HG03025 (cell line): ENCODE results near the gene SH3BP4.

Experiments
- ATAC-seq: cut with Tn5 transposase; IDR thresholded peaks from one replicate; pipeline ENCODE4 v1.9.1; 2021; ENCODE audit warnings: mild to moderate bottlenecking, moderate library complexity; ENCODE audit not compliant: unreplicated experiment, low FRiP score

Gene SH3BP4

DNA sequence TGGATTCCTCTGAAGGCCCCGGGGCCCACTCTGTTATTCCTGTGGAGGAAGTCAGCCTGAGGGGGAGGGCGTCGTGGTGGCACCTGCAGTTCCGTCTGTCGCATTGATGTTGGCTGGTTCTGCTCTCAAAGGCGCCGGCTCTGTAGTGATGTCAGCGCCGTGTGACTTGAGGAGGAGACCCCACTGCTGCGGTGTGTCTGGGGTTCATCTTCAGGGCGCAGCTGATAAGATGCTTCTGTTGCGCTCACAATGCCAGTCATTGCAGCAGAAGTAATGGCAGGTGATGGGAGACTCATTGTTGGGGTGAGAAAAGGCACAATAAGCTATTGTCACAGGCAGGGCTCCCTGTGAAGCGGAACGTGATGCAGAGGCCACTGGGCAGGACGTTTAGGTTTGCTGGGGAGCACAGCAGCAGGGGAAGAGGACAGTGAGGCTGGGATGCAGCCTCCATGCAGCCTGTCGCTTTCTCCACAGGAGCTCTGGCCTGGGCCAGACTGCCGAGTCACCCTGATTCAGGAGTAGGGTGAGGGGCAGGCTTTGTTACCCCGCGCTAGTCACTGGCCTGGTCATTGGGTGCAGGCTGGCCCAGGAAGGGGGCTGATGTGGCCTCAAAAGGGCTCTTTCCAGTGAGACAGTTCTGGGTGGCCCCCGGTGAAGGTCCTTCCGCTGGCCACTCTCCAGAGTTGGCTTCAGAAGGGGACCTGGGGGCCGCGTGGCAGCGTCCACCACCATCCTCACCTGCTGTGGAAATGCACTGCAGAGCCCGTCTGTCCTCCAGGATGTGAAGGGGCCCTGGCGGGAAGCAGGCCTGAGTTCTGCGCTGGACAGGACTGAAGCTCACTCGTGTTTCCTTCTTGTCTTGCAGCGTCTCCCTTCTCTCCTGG, 42.9 kb downstream of the SH3BP4 start:
- no peak for ATAC-seq

DNA sequence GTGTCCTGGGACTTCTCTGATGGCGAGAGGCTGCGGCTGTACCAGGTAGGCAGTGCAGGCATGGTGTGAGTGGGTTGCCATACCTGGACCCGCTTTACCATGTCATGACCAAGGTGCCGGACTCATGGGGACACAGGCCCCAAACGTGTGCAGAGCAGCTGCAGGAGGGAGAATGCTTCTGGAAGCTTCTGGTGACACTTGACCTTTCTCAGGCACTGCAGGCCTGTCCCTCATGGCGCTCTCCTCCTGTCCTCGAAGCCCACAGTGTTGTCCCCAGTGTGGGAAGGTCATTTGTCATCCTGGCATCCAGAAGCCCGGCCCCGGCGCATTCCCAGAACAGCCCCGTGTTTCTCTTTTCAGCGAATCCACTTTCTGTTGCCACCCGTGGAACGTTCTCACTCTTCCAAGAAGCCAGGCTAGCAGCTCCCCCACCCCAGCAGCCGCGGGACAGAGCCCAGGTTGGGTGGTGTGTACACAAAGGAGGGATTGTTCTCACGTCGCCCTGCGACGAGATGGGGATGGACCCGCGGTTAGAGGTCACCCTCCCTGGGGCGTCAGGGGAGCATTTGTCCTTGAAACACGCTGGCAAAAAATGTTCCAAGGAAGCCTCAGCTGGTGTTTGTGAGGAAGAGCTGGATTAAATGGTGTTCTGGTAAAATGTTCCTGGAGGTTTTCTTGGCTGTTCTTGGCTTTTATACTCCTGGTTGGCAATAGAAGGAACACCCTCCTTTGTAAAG, 43.7 kb downstream of the SH3BP4 start:
- ATAC-seq: no peak

DNA sequence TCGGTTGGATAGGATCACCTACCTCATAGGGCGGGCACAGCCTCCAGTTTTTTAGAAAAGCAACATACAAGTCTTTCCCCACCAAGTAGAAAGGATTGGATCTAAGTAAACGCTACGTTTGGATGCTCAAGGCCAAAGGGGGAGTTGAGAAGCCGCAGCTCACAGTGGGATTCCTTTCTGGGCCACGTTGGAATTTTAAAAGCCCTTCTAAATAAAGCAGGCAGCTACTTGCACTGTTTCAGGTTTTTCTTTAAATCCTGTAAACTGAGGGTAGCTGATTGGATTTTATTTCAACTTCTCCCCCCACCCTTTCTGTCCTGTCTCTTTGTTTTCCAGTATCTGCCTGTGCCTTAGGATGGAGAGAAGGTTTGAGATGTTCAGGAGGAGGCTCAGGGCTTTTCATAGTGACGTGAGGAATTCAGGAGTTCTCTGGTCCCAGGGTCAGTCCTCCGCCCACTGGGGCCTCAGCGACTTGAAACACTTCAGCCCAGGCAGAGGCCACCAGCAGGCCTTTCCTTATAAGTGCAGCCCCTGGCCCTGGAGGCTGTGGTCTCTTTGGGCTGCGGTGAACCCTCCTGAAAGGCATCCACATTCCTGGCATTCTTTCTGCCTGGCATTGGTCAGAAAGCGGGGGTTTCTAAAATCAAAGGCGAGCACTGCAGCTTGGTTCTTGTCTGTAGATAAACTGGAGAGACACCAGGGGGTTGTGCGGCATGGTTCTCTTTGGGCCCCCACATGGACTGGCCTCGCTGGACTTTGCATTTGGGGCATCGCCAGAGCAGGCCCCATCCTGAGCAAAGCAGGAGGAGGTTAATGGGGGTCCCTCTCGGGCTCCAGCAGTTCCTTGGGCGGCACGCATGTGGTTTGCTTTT, 44.5 kb downstream of the SH3BP4 start:
- no peak for ATAC-seq

DNA sequence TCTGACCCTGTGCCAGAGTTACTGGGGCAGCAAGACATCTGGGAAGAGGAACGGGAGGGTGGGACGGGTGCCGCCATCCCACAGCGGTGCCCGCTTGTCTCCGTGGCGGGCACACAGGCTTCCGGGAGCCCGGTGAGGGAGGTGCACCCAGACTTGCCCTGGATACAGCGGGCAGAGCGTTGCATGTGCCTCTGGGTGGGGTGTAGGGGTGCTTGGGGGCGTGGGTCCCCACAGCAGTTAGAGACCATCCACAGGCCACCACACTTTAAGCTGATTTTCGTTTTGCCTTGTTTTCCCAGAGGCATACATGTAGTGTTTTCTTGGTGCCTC, 45.1 kb downstream of the SH3BP4 start:
- no peak for ATAC-seq

DNA sequence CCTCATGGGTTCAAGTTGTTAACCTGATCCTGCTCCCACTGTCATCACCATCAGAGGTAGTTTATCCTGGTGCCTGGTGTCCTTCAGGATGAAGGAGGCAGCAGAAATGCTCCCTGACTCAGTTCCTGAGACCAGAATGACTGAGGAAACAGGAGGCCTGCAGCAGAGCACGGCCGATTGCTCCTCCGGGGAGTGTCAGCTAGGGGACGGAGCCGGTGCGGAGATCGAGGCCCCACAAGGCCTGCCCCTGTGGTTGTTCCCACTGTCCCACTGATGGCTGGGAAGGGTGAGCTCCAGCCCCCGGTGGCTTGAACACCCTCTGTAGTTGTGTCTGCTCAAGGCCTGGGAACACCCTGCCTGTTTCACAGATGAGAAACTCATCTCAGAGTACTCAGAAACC, 45.6 kb downstream of the SH3BP4 start:
- no peak for ATAC-seq

DNA sequence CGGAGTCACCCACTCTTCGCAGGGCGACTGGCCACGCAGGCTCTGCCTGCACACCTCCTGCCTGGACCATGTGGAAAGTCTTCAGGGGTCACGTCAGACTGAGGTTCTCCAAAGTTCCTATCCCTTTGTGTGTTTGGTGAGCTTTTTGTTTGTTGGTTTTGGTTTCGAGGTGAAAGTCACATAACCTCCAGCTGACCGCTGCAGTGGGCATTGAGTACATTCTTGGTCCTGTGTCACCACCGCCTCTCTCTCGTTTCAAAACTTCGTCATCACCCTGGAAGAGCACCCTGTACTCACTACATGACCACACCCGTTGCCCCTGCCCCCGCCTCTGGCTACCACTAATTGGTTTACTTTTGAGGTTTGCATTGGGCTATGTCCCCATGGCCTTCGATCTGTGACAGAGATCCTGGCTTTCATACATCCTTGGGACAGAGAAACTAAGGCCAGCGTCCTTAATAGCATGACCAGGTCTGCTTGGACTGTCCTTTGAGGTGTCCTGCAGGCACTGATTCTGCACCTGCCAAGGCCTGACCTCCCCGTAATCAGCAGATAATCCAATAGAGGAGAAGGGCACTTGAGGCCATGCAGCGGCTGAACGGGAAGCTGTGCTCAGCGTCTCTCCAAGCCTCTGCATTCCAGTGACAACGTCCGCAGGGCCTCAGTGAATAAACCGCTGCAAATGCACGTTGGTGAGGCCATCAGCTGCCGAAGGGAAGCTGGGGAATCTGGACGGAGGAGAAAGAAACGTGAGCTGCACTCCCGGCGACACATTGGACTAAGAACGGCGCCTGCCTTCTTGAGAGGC, 46.8 kb downstream of the SH3BP4 start:
- no peak for ATAC-seq

DNA sequence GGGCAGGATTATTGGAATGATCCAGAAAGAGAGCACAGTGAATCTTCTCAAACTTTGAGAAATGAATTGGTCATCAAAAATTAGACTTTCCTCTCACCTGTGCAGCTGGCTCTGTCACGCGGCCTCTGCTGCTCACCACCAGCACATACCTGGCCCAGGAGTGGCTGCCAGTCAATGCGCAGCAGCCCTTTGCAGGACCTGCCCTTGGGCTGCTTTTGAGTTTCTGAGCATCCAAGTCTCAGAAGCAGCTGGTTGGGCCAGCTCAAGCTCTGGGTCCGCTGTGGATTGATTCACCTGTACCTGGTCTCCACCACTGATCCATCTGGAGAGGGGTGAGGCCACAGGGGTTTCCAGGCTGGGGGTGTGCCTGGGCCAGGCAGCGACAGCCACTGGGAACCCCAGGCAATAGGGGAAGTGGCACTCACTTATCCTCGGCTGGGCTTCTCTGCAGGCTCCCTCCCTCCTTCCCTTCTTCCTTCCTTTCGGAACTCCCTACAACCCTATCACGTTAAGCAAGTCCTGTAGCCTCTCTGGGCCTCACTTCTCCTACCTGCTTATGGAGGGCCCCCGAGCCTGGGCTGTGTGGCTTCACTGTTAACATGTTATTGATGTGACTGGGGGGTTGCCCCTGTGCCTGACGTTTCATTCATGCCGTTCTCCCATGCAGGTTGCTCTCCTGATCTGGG, 48.1 kb downstream of the SH3BP4 start:
- ATAC-seq: no peak

DNA sequence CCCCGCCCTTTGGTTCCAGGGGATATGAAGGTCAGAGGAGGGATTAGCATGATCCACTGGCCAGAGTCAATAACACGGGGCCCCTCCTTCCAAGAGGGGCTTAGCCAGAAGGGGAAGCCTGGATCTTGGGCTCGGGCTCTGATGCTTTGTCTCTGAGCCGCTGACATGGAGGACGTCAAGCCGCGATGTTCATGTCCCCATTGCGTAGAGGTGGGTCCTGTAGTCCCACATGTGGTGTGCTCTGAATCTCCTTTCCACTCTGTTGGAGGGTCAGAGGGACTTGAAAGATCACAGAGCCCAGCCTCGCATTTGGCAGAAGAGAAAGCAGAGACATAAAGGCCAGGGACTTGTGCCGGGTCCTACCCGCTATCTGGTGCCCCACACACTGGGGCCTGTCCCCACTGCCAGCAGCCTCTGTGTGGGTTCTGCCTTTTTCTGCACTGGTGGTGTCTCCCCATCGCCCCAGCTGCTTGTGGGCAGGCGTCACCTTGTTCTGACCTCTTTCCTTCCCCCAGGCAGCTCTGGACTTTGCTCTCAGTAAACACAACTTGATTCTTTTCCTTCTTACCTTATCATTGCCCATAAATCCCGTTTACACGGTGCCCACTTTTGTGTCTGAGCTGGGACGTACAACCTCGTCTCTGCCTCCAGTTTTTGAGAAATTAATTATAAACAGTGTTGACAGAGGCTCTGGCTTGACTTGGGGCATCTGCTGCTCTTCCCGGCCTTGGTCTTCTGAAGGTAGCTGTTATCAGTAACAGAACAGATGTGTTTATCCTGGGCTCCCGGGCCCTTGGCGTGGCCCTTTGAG, 48.8 kb downstream of the SH3BP4 start:
- ATAC-seq: no peak

DNA sequence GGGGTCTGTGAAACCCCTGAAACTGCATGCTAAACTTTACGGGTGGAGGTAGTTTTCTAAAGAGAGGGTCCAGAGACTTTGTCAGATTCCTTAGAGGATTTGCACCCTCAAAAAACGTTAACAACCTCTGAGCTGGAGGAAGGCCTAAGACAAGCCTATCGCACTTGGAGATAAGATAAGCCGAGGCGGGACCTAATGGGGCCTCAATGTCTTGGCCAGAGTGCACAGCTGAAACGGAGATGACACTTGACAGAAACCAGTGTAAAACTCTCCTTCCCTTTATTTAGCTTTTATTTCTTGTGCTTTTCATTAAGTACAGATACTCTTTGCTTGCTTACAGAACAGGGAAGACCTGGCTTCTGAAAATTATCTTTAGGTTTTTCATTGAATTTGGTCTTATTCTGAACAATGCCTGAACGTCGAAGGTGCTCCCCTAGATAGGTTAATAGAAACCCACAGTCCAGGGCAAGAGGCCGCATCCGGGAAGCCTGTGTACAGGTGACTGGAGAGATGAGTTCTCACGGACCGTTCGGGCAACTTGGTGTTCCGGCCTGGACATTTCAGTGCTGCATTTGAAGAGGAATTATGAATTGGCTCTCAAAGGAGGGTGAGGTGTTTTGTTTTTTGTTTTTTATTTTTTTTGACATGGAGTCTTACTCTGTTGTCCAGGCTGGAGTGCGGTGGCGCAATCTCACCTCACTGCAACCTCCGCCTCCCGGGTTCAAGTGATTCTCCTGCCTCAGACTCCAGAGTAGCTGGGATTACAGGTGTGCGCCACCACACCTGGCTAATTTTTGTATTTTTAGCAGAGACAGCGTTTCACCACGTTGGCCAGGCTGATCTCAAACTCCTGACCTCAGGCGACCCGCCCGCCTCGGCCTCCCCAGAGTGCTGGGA, 49.7 kb downstream of the SH3BP4 start:
- ATAC-seq: no peak

DNA sequence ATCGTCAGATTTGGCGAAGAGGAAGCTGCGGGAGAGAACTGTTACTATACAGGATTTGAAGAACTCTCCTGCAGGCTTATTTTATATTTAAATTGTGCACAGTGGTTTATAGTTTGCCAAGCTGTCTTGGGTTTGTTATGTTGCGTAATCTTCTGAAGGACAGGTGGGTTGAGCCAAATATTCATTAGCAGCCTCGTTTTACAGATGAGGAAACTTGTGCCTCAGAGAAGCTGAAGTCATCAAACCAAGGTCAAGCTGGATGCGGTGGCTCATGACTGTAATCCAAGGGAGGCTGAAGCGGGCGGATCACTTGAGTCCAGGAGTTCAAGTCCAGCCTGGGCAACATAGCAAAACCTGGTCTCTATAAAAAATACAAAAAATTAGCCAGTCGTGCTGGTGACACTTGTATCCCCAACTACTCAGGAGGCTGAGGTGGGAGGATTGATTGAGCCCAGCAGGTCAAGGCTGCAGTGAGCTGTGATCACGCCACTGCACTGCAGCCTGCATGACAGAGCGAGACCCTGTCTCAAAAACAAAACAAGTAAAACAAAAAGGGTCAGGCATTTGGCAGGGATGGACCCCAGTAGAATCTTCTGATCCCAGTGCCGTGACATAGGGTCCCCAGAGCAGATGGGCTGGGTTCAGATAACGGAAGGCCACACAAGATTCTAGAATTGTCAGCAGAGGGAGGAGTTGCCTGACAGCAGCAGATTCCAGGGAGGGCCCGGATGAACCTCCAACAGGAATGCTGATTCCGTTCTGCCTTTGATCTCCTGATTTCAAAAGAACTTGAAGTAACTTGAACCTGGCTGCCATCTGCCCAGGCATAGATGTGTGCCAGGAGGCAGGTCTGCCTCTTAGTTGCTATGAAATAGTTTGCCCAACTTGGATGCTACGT, 50.6 kb downstream of the SH3BP4 start:
- no peak for ATAC-seq

DNA sequence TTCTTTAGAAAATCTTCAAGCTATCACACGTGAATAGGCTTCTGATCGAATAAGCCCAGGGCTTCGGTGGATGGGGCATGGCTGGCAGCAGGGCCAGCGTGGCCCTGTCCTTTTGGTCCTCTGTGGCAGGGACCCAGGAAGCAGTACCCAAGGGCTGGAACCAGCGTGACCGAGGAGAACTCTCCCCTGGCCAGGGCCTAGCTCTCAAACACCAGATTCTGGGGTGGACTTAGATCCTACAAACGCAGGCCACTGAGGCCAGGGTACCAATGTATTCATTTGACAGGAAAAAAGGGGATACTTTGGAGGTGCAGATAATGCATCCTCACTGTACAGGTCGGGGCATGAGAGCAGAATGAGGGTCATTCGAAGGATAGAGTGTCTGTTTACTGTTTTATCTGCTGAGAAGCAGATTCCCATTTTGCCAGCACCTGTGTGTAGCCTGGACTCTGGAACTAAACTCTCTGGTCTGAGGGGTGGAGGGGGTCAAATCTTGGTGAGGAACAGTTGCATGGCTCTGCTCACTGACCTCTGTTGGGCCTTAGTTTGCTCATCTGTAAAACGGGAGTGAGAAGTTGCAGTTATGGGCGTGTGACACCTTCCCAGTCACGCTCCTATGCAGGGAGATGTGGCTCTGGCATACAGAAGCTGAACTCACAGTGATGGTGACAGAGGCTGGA, 51.4 kb downstream of the SH3BP4 start:
- no peak for ATAC-seq

DNA sequence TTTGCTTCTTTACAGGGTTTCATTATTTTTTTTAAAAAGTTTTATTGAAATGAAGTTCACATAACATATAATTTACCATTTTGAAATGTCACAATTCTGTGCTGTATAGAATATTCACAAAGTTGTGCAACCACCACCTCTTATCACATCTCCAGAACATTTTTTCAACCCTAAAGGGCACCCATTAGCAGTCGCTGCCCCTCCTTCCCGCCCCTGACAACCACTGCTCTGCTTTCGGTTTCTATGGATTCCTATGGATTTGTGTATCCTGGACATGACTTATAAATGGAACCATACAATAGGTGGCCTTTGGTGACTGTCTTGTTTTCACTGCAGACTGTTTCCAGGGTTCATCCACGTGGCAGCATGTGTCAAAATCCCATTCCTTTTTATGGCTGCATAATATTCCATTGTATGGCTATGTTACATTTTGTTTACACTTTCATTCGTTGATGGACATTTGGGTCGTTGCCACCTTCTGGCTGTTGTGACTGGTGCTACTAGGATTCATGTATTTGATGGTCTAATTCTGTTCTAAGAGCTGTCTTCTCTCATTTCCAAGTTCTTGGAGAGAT, 52.6 kb downstream of the SH3BP4 start:
- ATAC-seq: no peak

DNA sequence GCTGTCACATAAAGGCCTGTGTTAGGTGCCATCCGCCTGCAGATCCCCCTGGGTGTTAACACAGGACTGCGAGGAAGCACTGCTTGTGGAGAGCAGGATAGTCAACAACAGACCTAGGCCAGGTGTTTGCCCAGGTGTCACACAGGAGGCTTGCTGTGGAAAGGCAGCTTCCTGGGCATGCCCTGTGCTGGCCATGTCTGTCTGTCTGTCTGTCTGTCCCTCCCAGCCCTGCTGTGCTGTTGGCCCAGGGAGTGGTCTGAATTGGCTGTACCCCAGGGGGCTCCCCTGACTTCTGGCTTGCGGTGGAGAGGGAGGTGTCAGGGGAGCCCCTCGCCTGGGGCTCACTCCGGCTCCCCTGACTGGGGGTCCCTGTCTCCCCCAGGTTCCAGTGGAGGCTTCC, 53.2 kb downstream of the SH3BP4 start:
- ATAC-seq: no peak

DNA sequence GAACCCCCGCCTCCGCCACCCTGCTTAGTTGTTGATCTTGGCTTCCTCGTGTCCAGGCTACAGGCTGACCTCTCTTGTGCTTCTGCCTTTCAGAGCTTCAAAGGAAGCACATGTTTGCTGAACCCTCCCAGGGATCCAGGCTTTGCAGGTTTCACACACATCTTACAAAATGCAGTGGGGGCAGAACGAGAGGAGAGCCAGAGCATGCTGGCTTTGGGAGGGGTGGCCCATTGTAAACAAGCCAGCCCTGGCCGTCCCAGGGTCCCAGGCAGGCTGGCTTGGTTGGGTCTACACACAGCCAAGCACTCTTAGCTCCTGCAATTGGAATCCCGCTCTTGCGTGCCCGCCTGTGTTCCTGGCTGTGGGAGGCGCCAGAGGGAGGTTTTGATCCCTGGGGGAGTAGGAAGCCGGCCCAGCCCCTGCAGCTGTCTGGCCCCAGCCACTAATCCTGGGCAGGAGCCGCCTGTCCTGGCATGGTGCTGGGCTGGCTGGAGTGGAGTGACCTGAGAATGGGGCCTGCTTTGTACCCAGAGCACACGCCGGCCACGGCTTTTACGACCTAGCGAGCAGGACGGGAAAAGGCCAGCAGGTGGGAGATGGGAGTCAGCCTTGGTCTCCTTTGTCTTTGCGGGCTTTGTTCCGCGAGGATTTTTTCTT, 53.9 kb downstream of the SH3BP4 start:
- ATAC-seq: no peak

DNA sequence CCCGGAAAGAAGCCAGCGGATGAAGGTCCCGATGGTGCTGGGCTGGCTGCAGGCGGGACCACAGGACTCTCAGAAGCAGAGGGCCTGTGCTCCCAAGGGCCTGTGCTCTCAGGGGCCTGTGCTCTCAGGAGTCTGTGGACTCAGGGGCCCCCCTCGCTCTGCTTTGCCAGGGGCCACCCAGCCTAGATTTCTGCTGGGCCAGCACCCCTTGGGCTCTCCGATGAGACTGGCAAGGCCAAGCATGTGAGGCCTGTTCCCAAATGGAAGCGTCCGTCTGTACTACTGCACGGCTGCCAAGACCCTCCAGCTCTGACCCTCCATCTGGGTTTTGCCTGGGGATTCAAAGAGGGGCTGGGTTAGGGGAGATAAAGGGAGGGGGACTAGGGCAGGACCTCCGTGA, 54.6 kb downstream of the SH3BP4 start:
- ATAC-seq: no peak

DNA sequence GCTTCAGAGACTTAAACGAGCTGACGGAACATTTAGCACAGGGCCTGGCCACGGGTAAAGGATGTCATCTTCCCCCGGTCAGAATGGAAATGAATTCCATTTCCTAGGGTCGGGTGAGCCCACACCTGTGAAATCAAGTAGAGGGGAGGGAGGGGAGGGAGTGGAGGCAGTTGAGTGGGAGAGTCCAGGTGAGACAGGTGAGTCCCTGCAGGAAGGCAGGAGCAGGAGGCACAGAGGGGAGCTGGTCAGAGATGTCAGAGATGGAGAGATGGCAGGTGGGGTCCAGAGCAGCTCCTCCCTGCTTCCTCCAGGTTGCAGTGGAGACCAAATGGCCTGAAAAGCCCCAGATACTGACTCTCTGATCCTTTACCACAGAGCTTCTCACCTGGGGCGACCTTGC, 55.2 kb downstream of the SH3BP4 start:
- no peak for ATAC-seq
